ENCODE measurements around the gene MCOLN2.

MCOLN2 gene

DNA sequence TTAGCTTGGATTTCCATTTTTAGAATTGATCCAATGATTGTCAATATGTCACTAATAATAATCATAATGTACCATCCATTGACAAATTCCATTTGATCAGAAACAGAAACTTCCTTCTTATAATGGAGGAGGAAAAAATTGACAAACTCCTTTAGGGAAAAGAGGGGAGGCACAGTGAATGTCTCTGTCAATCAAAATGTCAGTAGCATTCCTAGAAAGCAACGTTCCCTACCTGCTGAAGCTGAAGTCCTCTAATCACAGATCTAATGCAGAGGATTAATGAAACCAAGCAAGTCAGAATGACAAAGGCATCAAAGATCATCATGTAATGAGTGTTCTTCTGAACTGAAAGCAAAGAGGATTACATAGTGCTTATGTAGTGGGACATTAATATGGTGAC is 29.0 kb upstream of the MCOLN2 start (continued):
- TF ChIP-seq, protein P1, sequence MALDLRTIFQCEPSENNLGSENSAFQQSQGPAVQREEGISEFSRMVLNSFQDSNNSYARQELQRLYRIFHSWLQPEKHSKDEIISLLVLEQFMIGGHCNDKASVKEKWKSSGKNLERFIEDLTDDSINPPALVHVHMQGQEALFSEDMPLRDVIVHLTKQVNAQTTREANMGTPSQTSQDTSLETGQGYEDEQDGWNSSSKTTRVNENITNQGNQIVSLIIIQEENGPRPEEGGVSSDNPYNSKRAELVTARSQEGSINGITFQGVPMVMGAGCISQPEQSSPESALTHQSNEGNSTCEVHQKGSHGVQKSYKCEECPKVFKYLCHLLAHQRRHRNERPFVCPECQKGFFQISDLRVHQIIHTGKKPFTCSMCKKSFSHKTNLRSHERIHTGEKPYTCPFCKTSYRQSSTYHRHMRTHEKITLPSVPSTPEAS (tag by site-specific recombination; IDR thresholded peaks at IDR 0.05), result no peak
- TF ChIP-seq ZNF529 (tag by site-specific recombination; IDR thresholded peaks at IDR 0.05; ENCODE audit: insufficient replicate concordance) (no peak), ZNF548 (tag by site-specific recombination; IDR thresholded peaks at IDR 0.05) (no peak), ZFHX2 (tag by site-specific recombination; conservative IDR thresholded peaks at IDR 0.05) (no peak)

DNA sequence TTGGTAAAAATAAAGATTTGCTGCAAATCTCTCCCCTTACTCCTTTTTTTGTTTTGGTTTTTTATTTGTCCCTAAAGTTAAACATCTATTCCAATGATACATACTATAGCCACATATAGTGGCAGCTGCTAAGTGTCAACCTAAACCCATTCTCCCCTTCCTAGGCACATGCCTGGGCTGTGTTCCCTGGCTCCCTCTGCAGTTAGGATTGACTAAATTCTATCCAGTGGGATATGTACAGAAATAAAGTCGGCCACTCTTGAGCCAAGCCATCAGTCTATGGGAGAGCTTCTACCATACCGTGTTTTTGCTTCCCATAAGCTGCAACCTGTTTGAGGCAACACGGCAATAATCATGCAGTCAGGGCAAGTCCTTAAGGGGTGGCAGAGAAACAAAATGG is 27.8 kb upstream of the MCOLN2 start:
- Histone ChIP-seq H3K27ac (ENCODE audit: extremely low read depth, low read depth, low read length) (no peak overlapping the region), H3K9me3 (ENCODE audit: control insufficient read depth, insufficient read depth, low read depth, low read length) (no peaks in the 10 kb centered on the region), H3K36me3 (ENCODE audit: control insufficient read depth in 2 of 2, insufficient read depth in 1 of 2, low read length in 2 of 2) (peaks cover 29 to 71% of the 10 kb centered on the region in 2 experiments), H3K4me1 (ENCODE audit: control insufficient read depth, insufficient read depth, low read length) (no peaks in the 10 kb centered on the region), H3K4me3 (ENCODE audit: low read depth, low read length) (no peak overlapping the region)
- POLR2A ChIA-PET, result no interaction called here
- TF ChIP-seq, protein P2, sequence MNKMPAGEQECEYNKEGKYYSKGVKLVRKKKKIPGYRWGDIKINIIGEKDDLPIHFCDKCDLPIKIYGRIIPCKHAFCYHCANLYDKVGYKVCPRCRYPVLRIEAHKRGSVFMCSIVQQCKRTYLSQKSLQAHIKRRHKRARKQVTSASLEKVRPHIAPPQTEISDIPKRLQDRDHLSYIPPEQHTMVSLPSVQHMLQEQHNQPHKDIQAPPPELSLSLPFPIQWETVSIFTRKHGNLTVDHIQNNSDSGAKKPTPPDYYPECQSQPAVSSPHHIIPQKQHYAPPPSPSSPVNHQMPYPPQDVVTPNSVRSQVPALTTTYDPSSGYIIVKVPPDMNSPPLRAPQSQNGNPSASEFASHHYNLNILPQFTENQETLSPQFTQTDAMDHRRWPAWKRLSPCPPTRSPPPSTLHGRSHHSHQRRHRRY (tag by site-specific recombination; IDR thresholded peaks at IDR 0.05), result no peak
- no peak for TF ChIP-seq ZBTB8A (tag by site-specific recombination; IDR thresholded peaks at IDR 0.05)
- no peak for TF ChIP-seq ZNF132 (tag by site-specific recombination; IDR thresholded peaks at IDR 0.05; ENCODE audit: borderline replicate concordance)
- TF ChIP-seq RBAK (tag by site-specific recombination; IDR thresholded peaks at IDR 0.05), result no peak
- TF ChIP-seq, protein P3, sequence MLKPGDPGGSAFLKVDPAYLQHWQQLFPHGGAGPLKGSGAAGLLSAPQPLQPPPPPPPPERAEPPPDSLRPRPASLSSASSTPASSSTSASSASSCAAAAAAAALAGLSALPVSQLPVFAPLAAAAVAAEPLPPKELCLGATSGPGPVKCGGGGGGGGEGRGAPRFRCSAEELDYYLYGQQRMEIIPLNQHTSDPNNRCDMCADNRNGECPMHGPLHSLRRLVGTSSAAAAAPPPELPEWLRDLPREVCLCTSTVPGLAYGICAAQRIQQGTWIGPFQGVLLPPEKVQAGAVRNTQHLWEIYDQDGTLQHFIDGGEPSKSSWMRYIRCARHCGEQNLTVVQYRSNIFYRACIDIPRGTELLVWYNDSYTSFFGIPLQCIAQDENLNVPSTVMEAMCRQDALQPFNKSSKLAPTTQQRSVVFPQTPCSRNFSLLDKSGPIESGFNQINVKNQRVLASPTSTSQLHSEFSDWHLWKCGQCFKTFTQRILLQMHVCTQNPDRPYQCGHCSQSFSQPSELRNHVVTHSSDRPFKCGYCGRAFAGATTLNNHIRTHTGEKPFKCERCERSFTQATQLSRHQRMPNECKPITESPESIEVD (tag by site-specific recombination; IDR thresholded peaks at IDR 0.05), result no peak
- TF ChIP-seq ZBTB20 (tag by site-specific recombination; IDR thresholded peaks at IDR 0.05), result no peak
- no peak for TF ChIP-seq ZNF596 (tag by site-specific recombination; IDR thresholded peaks at IDR 0.05)
- no peak for TF ChIP-seq ZNF223 (tag by site-specific recombination; IDR thresholded peaks at IDR 0.05)
- TF ChIP-seq, protein P4, sequence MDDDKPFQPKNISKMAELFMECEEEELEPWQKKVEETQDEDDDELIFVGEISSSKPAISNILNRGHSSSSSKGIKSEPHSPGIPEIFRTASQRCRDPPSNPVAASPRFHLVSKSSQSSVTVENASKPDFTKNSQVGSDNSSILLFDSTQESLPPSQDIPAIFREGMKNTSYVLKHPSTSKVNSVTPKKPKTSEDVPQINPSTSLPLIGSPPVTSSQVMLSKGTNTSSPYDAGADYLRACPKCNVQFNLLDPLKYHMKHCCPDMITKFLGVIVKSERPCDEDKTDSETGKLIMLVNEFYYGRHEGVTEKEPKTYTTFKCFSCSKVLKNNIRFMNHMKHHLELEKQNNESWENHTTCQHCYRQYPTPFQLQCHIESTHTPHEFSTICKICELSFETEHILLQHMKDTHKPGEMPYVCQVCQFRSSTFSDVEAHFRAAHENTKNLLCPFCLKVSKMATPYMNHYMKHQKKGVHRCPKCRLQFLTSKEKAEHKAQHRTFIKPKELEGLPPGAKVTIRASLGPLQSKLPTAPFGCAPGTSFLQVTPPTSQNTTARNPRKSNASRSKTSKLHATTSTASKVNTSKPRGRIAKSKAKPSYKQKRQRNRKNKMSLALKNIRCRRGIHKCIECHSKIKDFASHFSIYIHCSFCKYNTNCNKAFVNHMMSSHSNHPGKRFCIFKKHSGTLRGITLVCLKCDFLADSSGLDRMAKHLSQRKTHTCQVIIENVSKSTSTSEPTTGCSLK (tag by site-specific recombination; IDR thresholded peaks at IDR 0.05), result no peak
- TF ChIP-seq ZNF707 (tag by site-specific recombination; IDR thresholded peaks at IDR 0.05), result no peak
- no peak for TF ChIP-seq ZNF274 (IDR thresholded peaks at IDR 0.05; ENCODE audit: low read length)
- no peak for TF ChIP-seq ZNF274 (tag by site-specific recombination; IDR thresholded peaks at IDR 0.05; ENCODE audit: borderline replicate concordance)
- no peak for TF ChIP-seq KLF8 (tag by site-specific recombination; IDR thresholded peaks at IDR 0.05)
- TF ChIP-seq, protein P5, sequence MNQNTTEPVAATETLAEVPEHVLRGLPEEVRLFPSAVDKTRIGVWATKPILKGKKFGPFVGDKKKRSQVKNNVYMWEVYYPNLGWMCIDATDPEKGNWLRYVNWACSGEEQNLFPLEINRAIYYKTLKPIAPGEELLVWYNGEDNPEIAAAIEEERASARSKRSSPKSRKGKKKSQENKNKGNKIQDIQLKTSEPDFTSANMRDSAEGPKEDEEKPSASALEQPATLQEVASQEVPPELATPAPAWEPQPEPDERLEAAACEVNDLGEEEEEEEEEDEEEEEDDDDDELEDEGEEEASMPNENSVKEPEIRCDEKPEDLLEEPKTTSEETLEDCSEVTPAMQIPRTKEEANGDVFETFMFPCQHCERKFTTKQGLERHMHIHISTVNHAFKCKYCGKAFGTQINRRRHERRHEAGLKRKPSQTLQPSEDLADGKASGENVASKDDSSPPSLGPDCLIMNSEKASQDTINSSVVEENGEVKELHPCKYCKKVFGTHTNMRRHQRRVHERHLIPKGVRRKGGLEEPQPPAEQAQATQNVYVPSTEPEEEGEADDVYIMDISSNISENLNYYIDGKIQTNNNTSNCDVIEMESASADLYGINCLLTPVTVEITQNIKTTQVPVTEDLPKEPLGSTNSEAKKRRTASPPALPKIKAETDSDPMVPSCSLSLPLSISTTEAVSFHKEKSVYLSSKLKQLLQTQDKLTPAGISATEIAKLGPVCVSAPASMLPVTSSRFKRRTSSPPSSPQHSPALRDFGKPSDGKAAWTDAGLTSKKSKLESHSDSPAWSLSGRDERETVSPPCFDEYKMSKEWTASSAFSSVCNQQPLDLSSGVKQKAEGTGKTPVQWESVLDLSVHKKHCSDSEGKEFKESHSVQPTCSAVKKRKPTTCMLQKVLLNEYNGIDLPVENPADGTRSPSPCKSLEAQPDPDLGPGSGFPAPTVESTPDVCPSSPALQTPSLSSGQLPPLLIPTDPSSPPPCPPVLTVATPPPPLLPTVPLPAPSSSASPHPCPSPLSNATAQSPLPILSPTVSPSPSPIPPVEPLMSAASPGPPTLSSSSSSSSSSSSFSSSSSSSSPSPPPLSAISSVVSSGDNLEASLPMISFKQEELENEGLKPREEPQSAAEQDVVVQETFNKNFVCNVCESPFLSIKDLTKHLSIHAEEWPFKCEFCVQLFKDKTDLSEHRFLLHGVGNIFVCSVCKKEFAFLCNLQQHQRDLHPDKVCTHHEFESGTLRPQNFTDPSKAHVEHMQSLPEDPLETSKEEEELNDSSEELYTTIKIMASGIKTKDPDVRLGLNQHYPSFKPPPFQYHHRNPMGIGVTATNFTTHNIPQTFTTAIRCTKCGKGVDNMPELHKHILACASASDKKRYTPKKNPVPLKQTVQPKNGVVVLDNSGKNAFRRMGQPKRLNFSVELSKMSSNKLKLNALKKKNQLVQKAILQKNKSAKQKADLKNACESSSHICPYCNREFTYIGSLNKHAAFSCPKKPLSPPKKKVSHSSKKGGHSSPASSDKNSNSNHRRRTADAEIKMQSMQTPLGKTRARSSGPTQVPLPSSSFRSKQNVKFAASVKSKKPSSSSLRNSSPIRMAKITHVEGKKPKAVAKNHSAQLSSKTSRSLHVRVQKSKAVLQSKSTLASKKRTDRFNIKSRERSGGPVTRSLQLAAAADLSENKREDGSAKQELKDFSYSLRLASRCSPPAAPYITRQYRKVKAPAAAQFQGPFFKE (tag by site-specific recombination; IDR thresholded peaks at IDR 0.05; ENCODE audit: borderline replicate concordance), result no peak
- TF ChIP-seq ZNF677 (tag by site-specific recombination; IDR thresholded peaks at IDR 0.05), result no peak
- no peak for TF ChIP-seq ZNF548 (tag by site-specific recombination; IDR thresholded peaks at IDR 0.05)
- TF ChIP-seq ZNF140 (tag by site-specific recombination; IDR thresholded peaks at IDR 0.05), result no peak
- no peak for TF ChIP-seq ZNF473 (tag by site-specific recombination; IDR thresholded peaks at IDR 0.05)
- no peak for TF ChIP-seq HOXA7 (CRISPR knock-in tag; IDR thresholded peaks at IDR 0.05; ENCODE audit: borderline replicate concordance)
- no peak for TF ChIP-seq ZBTB7A (tag by site-specific recombination; IDR thresholded peaks at IDR 0.05; ENCODE audit: low read depth)
- TF ChIP-seq, protein P6, sequence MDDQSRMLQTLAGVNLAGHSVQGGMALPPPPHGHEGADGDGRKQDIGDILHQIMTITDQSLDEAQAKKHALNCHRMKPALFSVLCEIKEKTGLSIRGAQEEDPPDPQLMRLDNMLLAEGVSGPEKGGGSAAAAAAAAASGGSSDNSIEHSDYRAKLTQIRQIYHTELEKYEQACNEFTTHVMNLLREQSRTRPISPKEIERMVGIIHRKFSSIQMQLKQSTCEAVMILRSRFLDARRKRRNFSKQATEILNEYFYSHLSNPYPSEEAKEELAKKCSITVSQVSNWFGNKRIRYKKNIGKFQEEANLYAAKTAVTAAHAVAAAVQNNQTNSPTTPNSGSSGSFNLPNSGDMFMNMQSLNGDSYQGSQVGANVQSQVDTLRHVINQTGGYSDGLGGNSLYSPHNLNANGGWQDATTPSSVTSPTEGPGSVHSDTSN (CRISPR knock-in tag; IDR thresholded peaks at IDR 0.05), result no peak
- CTCF ChIA-PET, result interaction anchor here (0.9 to 6.1 kb wide), 3 partner anchors 67 to 81 kb away, joined by 3 to 59 read pairs (median 4); no protein-coding TSS in a partner anchor

Data from HEK293 (cell line).